ENCODE data around the gene ENO3. TPM values are rescaled to one million over a fixed set of nuclear protein-coding genes. Genes with fewer than 3 reads are reported as not detected.

ENO3 gene
- total RNA-seq, 1 experiment from 2014 or later, result 12.3 TPM

GRCh38 chr17:4973256-4974114 is 22.6 kb downstream of the ENO3 start:
- DNase-seq (ENCODE audit: low spot score), result no peak

GRCh38 chr17:4974115-4974670 is 23.3 kb downstream of the ENO3 start:
- no peak for DNase-seq (ENCODE audit: low spot score)

GRCh38 chr17:4978726-4979125 is 27.8 kb downstream of the ENO3 start:
- DNase-seq (ENCODE audit: low spot score), result no peak

GRCh38 chr17:4980644-4981216 is 29.8 kb downstream of the ENO3 start:
- DNase-seq (ENCODE audit: low spot score), result peak; percentile 46

DNA sequence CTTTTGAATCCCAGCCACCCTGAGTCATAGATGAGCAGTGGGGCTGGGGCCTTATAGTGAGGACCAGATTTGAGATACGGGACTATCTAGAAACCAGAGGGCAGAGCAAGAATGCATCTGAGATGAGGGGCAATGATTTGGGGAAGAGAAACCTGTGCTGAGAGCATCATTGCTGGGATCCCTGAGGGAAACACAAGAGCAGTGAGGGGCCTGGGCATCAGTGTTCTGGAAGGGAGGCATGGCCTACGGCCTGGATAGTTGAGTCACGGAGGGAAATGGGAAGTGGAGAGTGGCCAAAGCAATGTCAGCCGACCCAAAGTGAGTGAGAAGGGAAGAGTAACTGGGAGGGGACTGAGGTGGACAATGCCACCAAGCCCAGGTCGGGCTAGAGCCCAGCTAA is 31.4 kb downstream of the ENO3 start:
- DNase-seq (ENCODE audit: low spot score), result no peak

GRCh38 chr17:4986403-4986802 is 35.5 kb downstream of the ENO3 start:
- no peak for DNase-seq (ENCODE audit: low spot score)

DNA sequence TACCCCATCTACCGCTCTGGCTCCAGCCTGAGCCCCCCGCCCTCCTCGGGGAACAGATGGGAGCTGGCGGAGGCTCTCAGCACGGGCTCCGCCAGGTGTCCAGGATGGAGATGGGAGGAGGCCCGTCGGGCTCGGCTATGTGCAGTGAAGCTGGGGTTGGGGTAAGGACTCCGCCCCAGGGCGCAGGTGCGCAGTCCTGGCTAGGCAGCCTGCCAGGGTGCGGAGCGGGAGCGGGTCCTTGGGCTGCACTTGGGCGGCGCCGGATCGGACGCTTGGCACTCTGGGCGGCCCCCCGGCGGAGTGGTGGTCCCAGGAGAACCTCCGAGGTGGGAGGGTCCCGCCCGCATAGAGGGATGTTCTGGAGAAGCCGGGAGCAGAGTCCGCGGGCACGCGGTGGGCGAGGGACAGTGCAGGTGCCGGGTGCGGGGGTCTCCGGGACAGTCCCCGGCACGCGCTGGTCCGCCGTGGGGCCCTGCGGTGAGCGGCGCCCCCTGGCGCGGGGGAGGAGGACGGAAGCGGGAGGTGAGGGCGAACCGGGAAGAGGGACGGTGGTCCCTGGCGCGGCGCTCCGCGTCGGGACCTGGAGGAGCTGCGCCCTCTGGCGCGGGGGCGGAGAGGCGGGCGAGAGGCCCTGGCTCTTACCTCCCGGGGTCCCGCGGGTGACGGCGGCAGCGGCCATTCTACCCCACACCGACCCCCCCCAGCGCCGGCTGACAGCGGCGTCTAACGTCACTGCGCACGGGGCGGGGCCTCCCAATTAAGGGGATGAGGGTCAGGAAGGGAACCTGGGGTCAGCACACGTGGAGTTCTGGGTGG is 36.2 kb downstream of the ENO3 start, which contains the start of gene CAMTA2:
CAMTA2 (minus strand) TSS at position 725 of the 816 bp plus-strand sequence. CDS start 1,453 bp downstream, outside the sequence.
- DNase-seq (ENCODE audit: low spot score), result peak; percentile 42

DNA sequence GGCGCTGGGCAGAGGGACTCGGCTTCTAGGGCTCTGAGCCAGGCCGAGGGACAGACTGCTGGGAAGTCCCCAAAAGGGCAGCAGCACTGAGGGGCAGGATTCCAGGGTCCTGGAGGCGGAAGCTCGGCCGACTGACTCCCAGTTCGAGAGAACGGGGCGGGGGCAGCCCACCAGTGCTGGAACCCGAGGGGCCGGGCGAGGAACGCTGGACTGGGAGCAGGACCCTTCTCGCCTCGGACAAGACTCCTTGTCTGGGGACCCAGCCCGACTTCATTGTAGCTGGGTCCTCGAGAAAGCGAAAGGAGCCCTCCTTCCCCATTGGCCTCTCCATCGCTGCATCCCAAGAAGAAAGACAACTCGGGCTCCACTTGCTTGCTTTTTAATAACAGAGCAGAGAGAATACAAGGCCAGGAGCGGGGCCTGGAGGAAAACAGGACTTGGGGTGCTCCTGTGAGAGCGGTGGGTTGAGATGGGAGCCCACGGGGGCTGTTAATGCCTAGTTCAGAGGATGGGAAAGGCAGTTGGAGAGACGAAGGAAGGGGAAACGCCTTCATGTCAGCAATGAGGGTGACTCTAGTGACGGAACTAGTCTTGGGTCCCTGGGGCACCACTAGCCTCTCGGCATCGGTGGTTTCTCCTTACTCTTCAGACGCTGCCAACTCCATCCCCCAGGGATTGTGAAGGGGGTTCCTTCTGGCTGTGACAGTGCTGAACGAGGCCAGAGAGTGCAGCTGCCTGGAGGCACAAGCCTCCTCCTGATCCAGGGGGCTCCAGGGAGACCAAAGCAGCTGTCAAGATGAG is 37.0 kb downstream of the ENO3 start:
- DNase-seq (ENCODE audit: low spot score), result no peak

- DNase-seq (ENCODE audit: low spot score), result no peak
Measured at GRCh38 chr17:4994081-4994595, 43.2 kb downstream of the ENO3 start.

DNA sequence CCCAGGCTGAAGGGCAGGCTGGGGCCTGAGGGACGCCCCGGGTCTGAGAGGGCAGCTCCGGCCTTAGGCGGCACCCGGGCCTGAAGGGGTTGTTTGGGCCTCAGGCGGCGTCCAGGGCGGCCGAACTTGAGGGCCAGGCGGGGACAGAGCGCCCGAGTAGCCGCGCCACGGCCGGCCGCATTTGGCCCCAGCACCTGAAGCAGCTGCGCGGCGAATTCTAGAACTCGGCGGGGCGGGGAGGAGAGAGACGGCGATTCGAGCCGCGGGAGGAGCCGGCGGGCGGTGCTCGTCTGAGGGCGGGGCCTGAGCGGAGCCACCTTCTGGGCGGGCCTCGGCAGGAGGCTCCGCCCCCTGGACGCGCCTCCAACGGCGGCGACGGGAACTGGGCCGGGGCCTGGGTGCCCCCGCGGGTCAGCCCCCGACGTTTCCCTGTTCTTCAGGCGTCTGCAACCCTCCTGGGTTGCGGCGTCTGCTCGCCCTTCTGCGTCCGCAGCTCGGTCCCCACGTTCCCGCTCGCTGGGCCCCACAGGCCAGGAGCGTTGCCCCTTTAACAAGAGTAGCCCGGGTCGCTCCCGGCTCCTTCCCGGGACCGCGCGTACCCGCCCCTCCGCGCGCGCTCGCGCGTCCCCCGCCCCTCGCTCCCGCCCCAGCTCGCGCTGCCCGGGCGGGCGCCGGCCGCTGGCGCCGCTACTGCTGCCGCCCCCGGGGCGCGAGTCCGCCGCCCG is 46.5 kb downstream of the ENO3 start, which contains the start of the genes INCA1 and KIF1C:
INCA1 (minus strand) TSS at position 221 of the 725 bp plus-strand sequence. CDS start 3,085 bp downstream, outside the sequence.
KIF1C (plus strand) TSS at position 649 of the 725 bp plus-strand sequence. CDS start 2,297 bp downstream, outside the sequence.
- peak; percentile 79 for DNase-seq (ENCODE audit: low spot score)

GRCh38 chr17:4998027-4998731 is 47.3 kb downstream of the ENO3 start:
- no peak for DNase-seq (ENCODE audit: low spot score)

GRCh38 chr17:4998732-4999429 is 48.0 kb downstream of the ENO3 start:
- DNase-seq (ENCODE audit: low spot score), result no peak

DNA sequence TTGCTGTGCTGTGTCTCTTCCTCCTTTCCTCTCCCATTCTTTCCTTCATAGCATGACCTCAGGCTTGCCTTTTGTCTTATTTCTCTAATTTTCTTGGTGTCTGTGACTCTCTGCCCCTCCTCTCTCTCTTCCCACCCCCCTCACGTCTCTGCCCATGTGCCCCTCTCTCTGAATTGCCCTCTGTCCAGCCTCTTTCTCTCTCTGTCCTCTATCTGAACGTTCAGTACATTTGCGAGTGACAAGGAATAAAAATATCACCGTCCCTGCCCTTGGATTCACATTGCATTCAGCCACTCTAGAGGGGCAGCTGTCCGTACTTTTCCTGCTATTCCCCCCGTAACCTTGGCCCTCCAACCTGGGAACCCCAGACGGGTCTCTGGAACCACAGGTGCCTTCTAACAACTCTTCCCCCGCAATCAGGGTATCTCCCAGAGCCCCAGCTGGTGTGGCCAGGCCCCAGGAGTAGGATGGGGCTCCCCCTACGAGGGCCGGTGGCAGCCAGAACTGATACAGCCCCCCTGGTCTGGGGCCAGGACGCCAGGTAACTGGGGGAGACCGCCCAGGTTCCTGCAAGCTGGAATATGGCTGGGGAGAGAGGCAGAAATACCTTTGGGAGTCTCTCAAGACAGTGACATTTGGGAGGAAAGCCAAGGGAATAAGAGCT is 48.6 kb downstream of the ENO3 start:
- DNase-seq (ENCODE audit: low spot score), result no peak

- DNase-seq (ENCODE audit: low spot score), result no peak
Measured at GRCh38 chr17:5000237-5000639, 49.3 kb downstream of the ENO3 start.

DNA sequence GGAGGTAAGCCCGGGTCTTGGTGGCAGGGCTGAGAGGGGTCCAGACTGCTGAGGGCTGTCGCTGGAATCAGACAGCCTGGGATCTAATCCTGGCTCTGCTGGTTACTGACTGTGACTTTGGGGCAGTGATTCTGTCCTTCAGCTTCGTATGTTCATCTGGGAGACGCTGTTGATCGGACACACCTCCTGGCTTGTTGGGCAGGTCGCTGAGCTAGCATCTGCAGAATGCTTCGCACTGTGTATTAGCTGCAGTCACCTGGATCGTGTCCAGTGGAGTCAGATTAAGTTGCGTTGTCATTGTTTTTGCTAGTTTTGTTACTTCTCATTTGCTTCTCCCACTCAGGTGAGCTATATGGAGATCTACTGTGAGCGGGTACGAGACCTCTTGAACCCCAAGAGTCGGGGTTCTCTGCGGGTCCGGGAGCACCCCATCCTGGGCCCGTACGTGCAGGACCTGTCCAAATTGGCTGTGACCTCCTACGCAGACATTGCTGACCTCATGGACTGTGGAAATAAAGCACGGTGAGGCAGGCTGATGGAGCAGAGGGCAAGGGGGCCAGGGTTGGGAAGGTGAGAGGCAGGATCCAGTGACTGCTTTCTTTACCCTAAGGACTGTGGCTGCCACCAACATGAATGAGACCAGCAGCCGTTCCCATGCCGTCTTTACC is 51.3 kb downstream of the ENO3 start:
- DNase-seq (ENCODE audit: low spot score), result no peak

- no peak for DNase-seq (ENCODE audit: low spot score)
Measured at GRCh38 chr17:5003214-5003867, 52.4 kb downstream of the ENO3 start.

Measured in A172 (cell line).